Hematopoietic multipotent progenitor cell treated with erythropoietin and hydrocortisone succinate and interleukin-3 and kit ligand, for 17 days (in vitro differentiated cells): ENCODE data around the gene UBE2S.
A peak's percentile ranks its signal among the peaks of the same experiment; 100 is the strongest.

Source experiments
- DNase-seq: peaks from one replicate; pipeline ENCODE4 v3.0.0-alpha.2; 2015; ENCODE audit warnings: low spot score

UBE2S gene

DNA sequence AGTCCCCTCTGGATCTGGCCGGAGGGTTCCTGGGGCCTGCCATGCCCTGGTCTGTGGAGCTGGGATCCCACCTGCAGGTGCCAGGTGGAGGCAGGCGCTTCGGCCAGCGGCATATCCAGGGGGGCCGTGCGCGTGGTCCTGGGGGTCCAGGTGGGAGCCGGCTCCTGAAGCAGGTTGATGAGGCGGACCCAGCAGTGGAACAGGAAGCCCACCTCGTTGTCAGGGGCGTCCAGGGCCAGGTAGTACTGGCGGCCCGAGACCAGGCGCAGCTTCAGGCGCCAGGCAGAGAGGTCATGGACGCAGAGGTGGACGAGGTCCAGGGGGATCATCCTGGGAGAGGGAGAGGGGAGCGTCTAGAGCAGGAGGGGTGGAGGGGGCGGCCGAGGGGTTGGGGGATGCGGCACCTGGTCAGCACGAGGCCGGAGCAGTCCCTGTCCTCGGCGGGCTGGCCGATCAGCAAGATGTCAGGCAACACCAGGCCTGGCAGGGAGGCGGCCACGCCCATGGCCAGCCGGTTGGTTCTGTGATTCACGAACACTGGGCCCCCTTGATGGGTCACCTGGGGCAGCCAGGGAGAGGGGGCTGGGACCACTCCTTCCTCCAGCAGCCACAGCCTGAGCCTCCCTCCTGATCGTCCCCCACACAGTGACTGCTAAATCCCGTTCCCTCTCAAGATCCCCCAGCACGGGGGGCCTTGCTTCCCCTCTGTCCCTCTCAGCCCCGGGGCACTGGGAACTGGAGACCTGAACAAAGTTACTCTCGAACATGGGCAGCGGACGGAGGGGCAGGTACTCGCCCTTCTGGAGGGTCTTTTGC lies 45.2 kb downstream of the UBE2S start:
- DNase-seq, result no peak

DNA sequence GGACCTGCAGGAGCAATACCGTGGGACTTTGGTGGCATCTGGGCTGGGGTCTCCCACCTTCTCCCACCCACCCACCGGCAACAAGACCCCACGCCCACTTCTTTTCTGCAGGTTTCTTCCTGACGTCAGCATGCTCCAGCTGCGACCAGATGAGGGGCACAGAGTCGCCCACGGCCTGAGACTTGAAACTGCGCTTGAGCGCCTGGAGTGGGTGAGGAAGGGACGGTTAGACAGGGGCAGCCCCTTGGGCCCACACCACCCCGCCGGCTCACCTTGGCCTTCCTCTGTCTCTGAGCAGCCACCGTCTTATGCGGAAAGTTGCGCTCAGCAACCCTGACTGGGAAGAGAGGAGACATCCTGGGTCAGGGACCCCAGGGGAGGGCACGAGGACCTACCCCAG lies 46.7 kb downstream of the UBE2S start:
- DNase-seq, result no peak

DNA sequence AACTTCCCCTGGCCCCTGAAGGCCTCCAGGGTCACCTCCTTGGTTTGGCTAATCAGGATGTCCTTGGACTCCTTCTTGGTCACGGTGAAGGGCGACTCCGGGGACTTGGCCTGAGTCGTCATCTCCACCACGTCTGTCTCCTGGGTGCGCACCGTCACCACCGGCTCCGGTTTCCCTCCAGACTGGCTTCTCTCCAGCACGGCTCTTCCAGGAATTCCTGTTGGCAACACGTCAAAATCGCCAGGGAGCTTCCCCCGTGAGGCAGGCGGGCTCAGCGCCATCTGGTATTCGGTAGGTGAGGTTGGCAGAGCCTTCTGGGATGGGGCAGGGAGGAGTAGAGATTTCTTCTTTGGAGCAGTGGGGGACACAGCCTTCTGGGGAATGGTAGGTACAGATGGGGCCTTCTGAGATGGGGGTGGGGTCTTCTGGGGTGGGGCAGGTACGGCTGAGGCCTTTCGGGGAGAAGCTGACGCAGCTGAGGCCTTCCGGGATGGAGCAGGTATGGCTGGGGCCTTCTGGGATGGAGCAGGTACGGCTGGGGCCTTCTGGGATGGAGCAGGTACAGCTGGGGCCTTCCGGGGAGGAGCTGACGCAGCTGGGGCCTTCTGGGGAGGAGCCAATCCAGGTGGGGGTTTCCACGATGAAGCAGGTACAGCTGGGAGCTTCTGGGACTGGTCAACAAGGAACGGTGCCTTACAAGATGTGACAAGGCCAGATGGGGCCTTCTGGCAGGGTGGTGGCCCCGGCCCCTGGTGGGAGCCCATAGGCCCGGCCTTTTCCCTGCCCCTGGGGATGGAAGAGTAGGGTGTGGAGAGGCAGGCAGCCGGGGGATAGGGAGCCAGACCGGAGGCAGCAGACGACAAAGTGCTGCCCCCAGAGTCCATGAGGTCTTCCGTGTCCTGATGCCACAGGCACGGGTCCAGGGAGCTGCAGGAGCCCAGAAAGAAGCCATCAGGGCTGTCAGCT lies 48.4 kb downstream of the UBE2S start:
- no peak for DNase-seq

DNA sequence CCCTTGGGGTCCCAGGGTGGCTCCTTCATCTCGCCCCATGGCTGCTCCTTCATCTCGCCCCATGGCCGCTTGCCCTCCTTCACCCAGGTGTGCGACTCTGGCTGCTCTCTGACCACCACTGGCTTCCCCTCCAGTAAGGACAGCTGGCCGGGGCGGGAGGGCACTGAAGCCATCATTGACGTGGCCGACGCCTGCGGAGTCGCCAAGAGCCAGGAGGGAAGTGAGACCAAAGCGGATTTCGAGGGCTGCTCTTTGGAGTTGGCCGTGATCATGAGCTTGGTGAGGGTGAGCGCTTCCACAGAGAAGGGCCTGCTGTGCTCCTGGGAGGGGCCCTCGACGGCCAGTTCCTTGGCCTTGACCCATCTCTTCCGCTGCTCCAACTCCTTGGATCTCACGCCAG lies 49.1 kb downstream of the UBE2S start:
- DNase-seq, result no peak

DNA sequence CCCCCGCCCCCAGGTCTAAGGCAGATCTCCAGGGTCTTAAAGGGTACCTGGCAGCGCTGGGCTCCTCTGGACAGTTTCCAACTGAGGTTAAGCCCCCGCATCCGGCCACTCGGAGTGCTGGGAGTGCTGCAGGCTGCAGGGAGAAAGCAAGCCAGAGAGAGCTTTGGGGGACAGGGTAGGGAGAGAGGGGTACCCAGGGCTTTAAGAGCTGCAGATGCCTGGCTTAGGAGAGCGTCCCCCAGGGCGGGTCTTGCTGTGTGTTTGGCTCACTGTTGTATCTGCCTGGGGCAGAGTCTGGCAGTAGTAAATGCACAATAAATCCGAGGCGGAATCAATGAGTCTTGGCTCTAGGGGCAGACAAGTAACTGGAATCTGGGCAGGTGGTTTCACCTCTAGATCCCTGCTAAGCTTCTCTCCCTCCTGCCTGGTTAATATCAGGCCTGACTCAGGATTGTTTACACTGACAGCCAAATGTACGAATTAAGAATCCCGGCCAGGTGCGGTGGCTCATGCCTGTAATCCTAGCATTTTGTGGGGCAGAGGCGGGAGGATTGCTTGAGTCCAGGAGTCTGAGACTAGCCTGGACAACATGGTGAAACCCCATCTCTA lies 52.3 kb downstream of the UBE2S start:
- no peak for DNase-seq

DNA sequence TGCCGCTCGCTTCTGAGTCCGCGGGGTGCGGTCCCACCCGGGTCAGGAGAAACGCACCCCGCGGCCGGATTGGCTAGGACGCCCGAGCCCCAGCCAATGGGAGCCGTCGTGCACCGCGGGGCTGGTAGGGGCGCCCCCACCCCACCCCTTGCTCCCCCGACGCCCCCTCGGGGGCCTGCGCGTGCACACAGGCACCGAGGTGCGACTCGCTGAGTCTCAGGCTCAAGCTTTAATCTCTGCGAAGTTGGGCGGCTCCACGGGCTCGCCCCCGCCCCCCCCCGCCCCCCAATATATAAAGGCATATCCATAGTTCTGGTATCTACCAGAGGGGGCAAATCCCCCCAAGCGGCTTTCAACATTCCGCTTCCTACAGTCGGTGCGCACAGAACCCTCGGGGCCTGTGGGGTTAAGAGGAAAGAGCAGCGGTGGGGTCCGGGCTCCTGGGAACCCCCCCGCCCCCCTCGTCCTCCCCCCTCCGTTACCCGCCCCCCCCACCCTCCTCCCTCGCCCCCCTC lies 52.8 kb downstream of the UBE2S start, which contains the start of gene COX6B2:
Gene COX6B2, minus strand, starts transcription at position 22 of the 515 bp plus-strand sequence. CDS start 198 bp downstream, outside the sequence.
- peak; percentile 54 for DNase-seq

DNA sequence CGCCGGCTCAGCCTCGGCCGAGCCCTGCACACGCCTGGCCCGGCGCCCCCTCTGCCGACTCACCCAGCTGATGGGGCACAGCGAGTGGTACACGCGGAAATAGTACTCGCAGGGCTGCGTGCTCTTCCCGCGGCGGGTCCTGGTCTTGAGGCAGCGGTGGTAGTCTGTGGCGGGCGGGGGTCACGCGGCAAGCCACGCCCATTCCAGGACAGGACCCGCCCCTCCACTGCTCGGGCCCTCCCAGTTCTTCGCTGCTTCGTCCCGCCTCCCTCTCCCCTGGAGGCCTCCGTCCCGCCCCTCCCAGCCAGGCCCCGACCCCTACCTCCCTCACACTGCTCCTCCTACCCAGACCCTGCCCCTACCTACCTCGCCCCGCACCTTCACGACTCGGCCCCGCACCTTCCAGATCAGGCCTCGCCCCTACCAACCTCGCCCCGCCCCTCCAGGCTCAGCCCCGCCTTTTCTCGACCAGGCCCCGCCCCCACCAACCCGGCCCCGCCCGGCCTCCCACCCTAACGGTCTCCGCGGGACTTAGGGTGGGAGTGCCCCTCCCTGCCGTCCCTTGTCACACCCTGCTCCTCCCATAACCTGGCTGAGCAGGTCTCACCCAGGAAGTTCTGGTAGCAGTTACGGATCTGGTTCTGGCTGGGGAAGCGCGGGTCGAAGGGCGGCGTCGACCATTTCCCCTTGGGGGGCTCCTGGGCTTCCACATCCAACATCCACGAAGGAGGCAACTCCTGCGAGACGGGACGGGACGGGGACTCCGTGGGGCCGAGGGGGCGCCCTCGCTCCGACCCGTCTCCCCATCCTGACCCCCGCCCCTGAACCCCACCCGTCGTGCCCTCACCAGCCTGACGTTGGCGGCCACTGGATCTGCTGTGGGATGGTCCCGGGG lies 53.5 kb downstream of the UBE2S start:
- peak; percentile 65 for DNase-seq

DNA sequence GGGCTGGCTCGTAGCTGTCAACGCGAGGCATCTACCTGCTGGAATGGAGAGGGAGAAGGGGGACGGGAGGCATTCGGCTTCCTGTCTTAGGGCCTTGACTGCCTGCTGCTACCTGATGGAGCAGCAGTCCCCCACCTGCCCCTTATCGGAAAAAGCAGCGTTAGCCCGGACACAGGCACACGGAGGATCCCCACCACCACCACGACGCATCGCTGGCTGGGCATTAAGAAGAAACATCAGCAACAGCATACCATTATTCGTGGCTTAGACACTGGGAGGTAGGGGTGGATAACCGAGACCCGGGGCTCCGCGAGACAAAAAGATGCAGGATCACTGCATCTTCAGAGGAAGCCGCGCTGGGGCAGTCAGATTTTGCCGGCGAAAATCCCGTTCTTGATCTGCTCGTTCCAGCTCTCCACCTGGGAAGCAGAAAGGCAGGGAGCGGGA lies 54.2 kb downstream of the UBE2S start:
- DNase-seq, result no peak

DNA sequence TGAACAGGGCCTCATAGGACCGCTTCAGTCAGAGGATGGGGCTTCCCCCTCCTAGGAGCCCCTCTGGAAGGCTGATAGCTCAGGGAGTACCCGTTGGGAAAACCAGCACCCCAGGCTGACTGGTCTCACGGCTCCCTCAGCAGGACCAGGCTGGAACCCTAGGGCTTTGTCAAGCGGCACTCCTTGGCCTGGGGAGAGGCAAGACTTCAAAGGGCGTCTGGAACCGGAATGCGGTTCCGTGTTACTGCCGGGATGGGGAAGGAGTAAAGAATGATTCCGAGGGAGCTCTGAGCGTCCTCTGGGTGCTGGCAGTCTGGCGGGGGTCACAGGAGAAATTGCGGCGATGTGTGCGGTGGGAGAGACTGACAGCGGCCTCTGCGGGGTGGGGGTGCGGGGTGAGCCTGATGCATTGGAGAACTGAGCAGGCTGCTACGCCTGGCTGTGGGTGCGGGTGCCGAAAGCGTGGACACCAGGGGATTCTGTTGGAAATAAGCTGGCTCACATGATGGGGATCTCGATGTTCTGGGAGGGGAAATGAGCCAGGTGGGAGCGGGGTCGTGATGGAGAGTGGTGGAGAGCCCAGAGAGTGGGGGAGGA lies 54.9 kb downstream of the UBE2S start:
- no peak for DNase-seq

DNA sequence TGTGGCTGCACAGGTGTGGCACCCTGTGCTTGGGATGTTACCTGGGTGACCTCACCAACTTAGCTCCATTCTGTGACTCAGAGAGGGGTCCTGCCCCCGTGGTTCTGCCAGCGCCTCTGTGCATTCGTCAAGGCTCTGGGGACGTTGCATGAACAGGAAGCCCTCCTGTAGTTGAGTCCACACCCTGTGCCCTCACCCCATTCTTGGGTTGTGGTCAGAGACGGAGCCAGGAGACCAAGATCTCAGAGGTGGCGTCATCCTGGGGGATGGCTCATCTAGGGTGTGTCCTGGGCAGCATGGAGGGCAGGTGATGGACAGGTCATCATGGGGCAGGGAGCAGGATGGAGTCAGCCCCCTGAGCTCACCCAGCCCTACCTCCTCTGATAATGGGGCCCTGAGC lies 55.5 kb downstream of the UBE2S start:
- no peak for DNase-seq

DNA sequence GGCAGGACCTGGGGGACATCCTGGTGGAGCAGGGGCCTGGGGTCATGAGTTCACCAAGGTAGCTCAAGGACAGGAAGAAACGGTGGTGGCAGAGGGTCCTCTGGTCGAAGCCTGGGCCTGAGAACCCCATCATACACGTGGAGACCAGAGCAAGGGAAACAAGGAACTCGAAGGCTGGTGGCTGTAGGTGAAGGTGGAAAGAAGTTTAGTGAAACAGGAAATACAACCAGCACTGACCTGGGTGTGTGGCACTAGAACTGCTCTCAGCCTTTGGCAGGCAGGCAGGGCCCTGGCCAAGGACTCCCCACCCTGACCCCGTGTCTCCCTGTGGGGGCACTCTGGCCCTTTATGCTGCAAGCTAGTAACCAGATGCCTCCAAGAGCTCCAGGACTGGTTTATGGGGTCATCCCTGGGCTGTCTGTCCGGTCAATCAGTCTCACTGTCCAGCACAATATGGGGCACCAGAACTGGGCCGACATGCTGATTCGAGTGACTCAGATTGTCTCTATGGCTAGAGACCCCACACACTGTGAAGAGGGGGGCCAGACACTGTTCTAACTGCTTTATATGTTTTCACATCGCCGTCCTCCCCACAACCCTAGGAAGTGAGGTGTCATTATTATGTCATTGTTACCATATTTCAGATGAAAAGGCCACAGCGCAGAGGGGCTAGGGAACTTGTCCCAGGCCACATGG lies 56.8 kb downstream of the UBE2S start:
- no peak for DNase-seq
